Upper lobe of left lung (tissue), 4 donors: Measurements from ENCODE around the gene ZNF333.

Source experiments
- POLR2AphosphoS5 ChIP-seq, 2 donors: sonication (generic); formaldehyde crosslinking; IDR thresholded peaks; one replicate each; pipeline ENCODE4 v1.5.1; 2017; ENCODE audit warnings: antibody characterized with exemption in 2 of 2
- TF ChIP-seq, protein P1 (sequence below), 6 experiments: fragments of 450-650 bp in 4 of 6; fragments of 200-600 bp in 2 of 6; sonication (generic) in 2 of 6; IDR thresholded peaks; one replicate each; pipeline ENCODE4 v1.5.1; 2016 to 2019; ENCODE audit warnings: antibody characterized with exemption in 6 of 6

DNA sequence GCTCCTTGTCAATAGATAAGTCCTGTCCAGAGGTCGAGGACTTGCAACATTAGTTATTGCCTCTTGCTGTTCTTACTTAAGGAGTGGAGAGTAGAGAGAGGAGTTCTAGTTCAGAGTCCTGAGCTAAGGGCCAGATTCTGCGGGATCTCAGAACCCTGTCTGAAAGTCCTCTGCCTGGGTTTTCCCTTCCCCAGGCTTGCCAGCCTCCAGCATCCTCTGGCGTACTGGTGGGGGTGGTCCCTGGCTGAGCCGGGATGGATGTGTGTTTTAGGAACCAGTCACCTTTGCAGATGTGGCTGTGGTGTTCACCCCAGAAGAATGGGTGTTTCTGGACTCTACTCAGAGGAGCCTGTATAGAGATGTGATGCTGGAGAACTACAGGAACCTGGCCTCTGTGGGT lies 26.0 kb downstream of the ZNF333 start:
- TF ChIP-seq, protein P1, sequence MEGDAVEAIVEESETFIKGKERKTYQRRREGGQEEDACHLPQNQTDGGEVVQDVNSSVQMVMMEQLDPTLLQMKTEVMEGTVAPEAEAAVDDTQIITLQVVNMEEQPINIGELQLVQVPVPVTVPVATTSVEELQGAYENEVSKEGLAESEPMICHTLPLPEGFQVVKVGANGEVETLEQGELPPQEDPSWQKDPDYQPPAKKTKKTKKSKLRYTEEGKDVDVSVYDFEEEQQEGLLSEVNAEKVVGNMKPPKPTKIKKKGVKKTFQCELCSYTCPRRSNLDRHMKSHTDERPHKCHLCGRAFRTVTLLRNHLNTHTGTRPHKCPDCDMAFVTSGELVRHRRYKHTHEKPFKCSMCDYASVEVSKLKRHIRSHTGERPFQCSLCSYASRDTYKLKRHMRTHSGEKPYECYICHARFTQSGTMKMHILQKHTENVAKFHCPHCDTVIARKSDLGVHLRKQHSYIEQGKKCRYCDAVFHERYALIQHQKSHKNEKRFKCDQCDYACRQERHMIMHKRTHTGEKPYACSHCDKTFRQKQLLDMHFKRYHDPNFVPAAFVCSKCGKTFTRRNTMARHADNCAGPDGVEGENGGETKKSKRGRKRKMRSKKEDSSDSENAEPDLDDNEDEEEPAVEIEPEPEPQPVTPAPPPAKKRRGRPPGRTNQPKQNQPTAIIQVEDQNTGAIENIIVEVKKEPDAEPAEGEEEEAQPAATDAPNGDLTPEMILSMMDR (IDR thresholded peaks at IDR 0.05) = no peak
- TF ChIP-seq POLR2AphosphoS5 (IDR thresholded peaks at IDR 0.05) = no peak
